Lower lobe of right lung (tissue), 2 donors: ENCODE data around the gene SLC44A5. TPM values are rescaled to one million over a fixed set of nuclear protein-coding genes. Genes with fewer than 3 reads are reported as not detected.
"Not testable (repeated sequence)": the region's sequence is repeated elsewhere in the genome, so short reads cannot be mapped to it uniquely, and the experiment has no call there.

Source experiments
- ATAC-seq, 2 donors: fragments of 200-7000 bp; cut with Tn5 transposase; one replicate each; pipeline ENCODE4 v1.9.1; 2020 to 2022; ENCODE audit warnings: mild to moderate bottlenecking in 2 of 2, moderate library complexity in 2 of 2
- DNase-seq: peaks from one replicate; pipeline ENCODE4 v3.0.0-alpha.2; 2020
- H3K27ac ChIP-seq: fragments of 200-600 bp; one replicate; pipeline ENCODE4 v1.8.0; 2022
- H3K27me3 ChIP-seq: fragments of 200-600 bp; one replicate; pipeline ENCODE4 v1.8.0; 2022; ENCODE audit warnings: low read depth
- H3K36me3 ChIP-seq: fragments of 200-600 bp; one replicate; pipeline ENCODE4 v1.8.0; 2022; ENCODE audit warnings: mild to moderate bottlenecking
- H3K4me1 ChIP-seq: fragments of 200-600 bp; one replicate; pipeline ENCODE4 v1.8.0; 2022
- H3K4me3 ChIP-seq: fragments of 200-600 bp; one replicate; pipeline ENCODE4 v1.8.0; 2022; ENCODE audit warnings: mild to moderate bottlenecking
- H3K9me3 ChIP-seq: fragments of 200-600 bp; one replicate; pipeline ENCODE4 v1.8.0; 2022
- intact Hi-C: fragments of 100-400 bp; cut with DNase I; formaldehyde crosslinking; loops from one replicate; pipeline ENCODE4 v1.11.0; 2022
- long read RNA-seq: library from polyadenylated mRNA; unstranded; transcript quantifications from one replicate; pipeline ENCODE4 v2.0.0, GENCODE V29; 2021
- total RNA-seq: library from RNA; stranded (reverse); fragmentation: NEBNext Ultra II Directional; extraction: Animal tissue kit (Norgen Biotek cat#: 25700); gene quantifications from one replicate; pipeline ENCODE4 v1.2.1, GENCODE V29; 2021
- TF ChIP-seq, protein P1 (sequence below): fragments of 200-600 bp; IDR thresholded peaks from one replicate; pipeline ENCODE4 v1.8.0; 2022; ENCODE audit warnings: antibody characterized with exemption, mild to moderate bottlenecking
- donor health status: DM: no; HTN: yes; CAD: no; lungs with severe emphysema.

The SLC44A5 gene
- total RNA-seq, result 0.47 TPM
- long read RNA-seq, partial matches to known transcripts, result 0 of 2 reads
- long read RNA-seq, other reads (novel, unspliced or antisense), result 2 of 2 reads

DNA sequence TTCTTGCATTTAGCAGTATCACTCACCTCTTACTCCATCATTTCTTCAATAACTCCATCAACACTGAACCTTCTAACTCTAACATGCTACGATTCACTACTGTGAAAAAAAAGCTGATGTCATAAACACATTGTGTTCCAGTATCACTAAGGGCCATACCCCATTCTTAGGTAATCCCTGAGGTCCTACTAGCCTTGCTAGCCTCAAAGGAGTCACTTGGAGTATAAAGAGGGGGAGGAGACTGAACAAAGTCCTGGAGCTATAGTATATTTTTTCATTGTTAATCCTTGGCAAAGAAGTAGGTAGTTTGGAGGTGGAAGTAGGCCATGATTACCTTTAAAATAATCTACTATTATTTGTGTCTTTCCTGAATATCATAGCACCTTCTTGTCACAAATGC lies at the start of gene SLC44A5:
Gene SLC44A5 (minus strand): TSS at position 101 of the 400 bp plus-strand sequence. CDS start 69,667 bp downstream, outside the sequence.
- ATAC-seq (no peak), DNase-seq (no peak)
- peaks cover 10% of the 10 kb centered on the region for H3K4me1 ChIP-seq
- TF ChIP-seq, protein P1, sequence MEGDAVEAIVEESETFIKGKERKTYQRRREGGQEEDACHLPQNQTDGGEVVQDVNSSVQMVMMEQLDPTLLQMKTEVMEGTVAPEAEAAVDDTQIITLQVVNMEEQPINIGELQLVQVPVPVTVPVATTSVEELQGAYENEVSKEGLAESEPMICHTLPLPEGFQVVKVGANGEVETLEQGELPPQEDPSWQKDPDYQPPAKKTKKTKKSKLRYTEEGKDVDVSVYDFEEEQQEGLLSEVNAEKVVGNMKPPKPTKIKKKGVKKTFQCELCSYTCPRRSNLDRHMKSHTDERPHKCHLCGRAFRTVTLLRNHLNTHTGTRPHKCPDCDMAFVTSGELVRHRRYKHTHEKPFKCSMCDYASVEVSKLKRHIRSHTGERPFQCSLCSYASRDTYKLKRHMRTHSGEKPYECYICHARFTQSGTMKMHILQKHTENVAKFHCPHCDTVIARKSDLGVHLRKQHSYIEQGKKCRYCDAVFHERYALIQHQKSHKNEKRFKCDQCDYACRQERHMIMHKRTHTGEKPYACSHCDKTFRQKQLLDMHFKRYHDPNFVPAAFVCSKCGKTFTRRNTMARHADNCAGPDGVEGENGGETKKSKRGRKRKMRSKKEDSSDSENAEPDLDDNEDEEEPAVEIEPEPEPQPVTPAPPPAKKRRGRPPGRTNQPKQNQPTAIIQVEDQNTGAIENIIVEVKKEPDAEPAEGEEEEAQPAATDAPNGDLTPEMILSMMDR, result no peak
- H3K4me3 ChIP-seq, result no peak within 1 kb of the TSS
- peaks cover 27% of the 10 kb centered on the region for H3K27me3 ChIP-seq
- no peak within 1 kb of the TSS for H3K27ac ChIP-seq
- no peaks in the 10 kb centered on the region for H3K36me3 ChIP-seq
- intact Hi-C loops, result no loop called here
- no peaks in the 10 kb centered on the region for H3K9me3 ChIP-seq

DNA sequence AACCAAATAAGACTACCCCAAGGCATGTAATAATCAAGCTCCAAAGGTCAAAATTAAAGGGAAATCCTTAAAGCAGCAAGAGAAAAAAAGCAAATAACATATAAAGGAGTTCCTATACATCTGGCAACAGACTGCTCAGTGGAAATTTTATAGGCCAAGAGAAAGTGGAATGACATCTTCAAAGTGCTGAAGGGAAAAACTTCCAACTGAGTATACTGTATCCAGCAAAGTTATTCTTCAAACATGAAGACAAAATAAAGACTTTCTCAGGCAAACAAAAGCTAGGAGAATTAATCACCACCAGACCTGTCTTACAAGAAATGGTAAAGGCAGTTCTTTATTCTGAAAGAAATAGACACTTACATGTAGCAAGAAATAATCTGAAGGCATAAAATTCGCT lies 45.0 kb upstream of the SLC44A5 start:
- ATAC-seq, result no peak
- intact Hi-C loops, result no loop called here

DNA sequence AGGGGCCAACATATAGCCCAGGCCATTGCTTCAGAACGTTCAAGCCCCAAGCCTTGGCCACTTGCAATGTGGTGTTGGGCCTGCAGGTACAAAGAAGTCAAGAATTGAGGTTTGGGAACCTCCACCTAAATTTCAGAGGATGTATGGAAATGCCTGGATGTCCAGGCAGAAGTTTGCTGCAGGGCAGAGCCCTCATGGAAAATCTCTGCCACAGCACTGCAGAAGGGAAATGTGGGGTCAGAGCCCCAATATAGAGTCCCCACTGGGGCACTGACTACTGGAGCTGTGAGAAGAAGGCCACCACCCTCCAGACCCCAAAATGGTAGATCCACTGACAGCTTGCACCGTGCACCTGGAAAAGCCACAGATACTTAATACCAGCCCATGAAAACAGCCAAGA lies 36.3 kb upstream of the SLC44A5 start:
- H3K27ac ChIP-seq, H3K4me1 ChIP-seq, H3K9me3 ChIP-seq, DNase-seq, intact Hi-C loops, H3K27me3 ChIP-seq, H3K4me3 ChIP-seq, ATAC-seq, H3K36me3 ChIP-seq: not testable (repeated sequence)

More for the DNA sequence above, 45.0 kb upstream of the SLC44A5 start:
- Histone ChIP-seq H3K27ac (no peak overlapping the region), H3K4me1 (no peaks in the 10 kb centered on the region), H3K9me3 (peaks cover 9% of the 10 kb centered on the region), H3K4me3 (no peak overlapping the region), H3K36me3 (no peaks in the 10 kb centered on the region), H3K27me3 (no peaks in the 10 kb centered on the region)
- DNase-seq, result no peak
- TF ChIP-seq, protein P1, result no peak

DNA sequence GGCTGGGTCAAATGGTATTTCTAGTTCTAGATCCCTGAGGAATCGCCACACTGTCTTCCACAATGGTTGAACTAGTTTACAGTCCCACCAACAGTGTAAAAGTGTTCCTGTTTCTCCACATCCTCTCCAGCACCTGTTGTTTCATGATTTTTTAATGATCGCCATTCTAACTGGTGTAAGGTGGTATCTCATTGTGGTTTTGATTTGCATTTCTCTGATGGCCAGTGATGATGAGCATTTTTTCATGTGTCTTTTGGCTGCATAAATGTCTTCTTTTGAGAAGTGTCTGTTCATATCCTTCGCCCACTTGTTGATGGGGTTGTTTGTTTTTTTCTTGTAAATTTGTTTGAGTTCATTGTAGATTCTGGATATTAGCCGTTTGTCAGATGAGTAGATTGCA lies 34.2 kb upstream of the SLC44A5 start:
- H3K4me1 ChIP-seq, H3K27me3 ChIP-seq, DNase-seq, H3K27ac ChIP-seq, H3K36me3 ChIP-seq, H3K9me3 ChIP-seq, ATAC-seq, intact Hi-C loops, H3K4me3 ChIP-seq: not testable (repeated sequence)

DNA sequence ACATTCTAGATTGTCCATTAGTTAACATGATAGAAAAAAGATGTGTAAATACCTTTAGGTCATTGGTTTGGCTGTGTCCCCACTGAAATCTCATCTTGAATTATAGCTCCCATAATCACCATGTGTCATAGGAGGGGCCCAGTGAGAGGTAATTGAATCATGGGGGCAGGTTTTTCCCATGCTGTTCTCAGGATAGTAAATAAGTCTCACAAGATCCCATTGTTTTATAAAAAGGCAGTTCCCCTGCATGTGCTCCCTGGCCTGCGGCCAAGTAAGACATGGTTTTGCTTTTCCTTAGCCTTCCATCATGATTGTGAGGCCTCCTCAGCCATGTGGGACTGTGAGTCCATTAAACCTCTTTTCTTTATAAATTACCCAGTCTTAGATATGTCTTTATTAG lies 32.5 kb upstream of the SLC44A5 start:
- TF ChIP-seq, protein P1, result no peak
- Histone ChIP-seq H3K4me3 (no peak overlapping the region), H3K4me1 (no peaks in the 10 kb centered on the region), H3K36me3 (no peaks in the 10 kb centered on the region), H3K27ac (no peak overlapping the region), H3K27me3 (no peaks in the 10 kb centered on the region), H3K9me3 (peaks cover 3% of the 10 kb centered on the region)
- intact Hi-C loops, result no loop called here
- DNase-seq (no peak), ATAC-seq (no peak)

DNA sequence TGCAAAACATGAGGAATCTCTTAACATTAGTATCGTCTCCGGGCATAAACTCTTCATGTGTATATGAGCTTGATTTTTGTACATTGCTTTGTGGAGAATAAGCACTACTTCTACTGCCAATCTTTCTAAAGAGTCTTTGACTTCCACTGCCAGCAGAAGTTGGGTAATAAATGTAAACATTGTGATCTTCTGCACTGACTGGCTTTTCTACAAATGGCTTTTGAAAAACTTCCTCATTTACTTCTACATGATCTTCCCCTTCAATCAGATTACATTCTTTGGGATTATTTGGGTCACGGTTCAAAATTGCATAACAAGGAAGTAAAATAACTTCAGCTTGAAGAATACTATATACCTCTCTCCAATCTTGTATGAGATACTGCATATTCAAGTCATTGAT lies 30.4 kb upstream of the SLC44A5 start:
- no peak for DNase-seq

More for the DNA sequence above, 30.4 kb upstream of the SLC44A5 start:
- no peaks in the 10 kb centered on the region for H3K27me3 ChIP-seq
- no peaks in the 10 kb centered on the region for H3K36me3 ChIP-seq
- no peak overlapping the region for H3K27ac ChIP-seq
- TF ChIP-seq, protein P1, result no peak
- ATAC-seq, result no peak
- intact Hi-C loops, result no loop called here
- H3K9me3 ChIP-seq, result no peaks in the 10 kb centered on the region
- no peaks in the 10 kb centered on the region for H3K4me1 ChIP-seq
- H3K4me3 ChIP-seq, result no peak overlapping the region
